H1 (cell line): ENCODE measurements around the gene XDH. TPM values are rescaled to one million over a fixed set of nuclear protein-coding genes. Genes with fewer than 3 reads are reported as not detected.

Source experiments
- CHD7 ChIP-seq: fragments of 300-600 bp; sonication (generic); IDR thresholded peaks from 2 replicates; pipeline ENCODE4 v1.7.1; 2012; ENCODE audit warnings: low read length, moderate library complexity, mild to moderate bottlenecking, inconsistent platforms; ENCODE audit not compliant: insufficient replicate concordance
- polyA plus RNA-seq, 7 experiments: library from polyadenylated mRNA; depleted of rRNA in 3 of 7; stranded (reverse) in 5 of 7; unstranded in 2 of 7; fragments of >200 nt in 5 of 7; fragments of 200-250 nt in 2 of 7; gene quantifications; 1 replicate in 5 of 7; 2 replicates in 1 of 7; 4 replicates in 1 of 7; pipeline versions ENCODE4 v1.2.1 to v1.2.3, GENCODE V29; 2011 to 2013; ENCODE audit warnings: missing spikeins in 2 of 7, mixed read lengths in 2 of 7
- total RNA-seq: library from RNA; stranded (reverse); fragmentation: NEBNext Ultra II Directional; extraction: Animal tissue kit (Norgen Biotek cat#: 25700); gene quantifications from 2 replicates; pipeline ENCODE4 v1.2.1, GENCODE V29; 2021

XDH gene
- total and polyA plus RNA-seq, 2 of the 8 experiments (the other 6 are each of a cell fraction or from before 2014, with no cell fraction given), result 0.68 to 1.2 TPM

- TF ChIP-seq CHD7, result no peak
- TF ChIP-seq, all 59 proteins: peak for 0
These were observed 17.4 kb downstream of the XDH start (continued) for GRCh38 chr2:31397094-31397493.
